Stimulated activated naive CD8-positive, alpha-beta T cell treated with anti-CD3 and anti-CD28 coated beads, Interleukin-15, amount 100 ng/mL, for 72 hours (primary cell): ENCODE measurements around the gene CTR9.

ENCODE experiments used
- ATAC-seq: fragments of 150-1000 bp; cut with Tn5 transposase; 2 replicates; pipeline ENCODE4 v1.10.0; 2021; ENCODE audit warnings: mild to moderate bottlenecking, moderate library complexity
- DNase-seq, 2 donors: peaks; one replicate each; pipeline ENCODE4 v3.0.0; 2021 to 2022
- H3K27ac Mint-ChIP-seq, 2 donors: one replicate each; pipeline ENCODE4 v1.8.0; 2022; ENCODE audit warnings: mild to moderate bottlenecking in 2 of 2, mixed read lengths in 2 of 2, moderate library complexity in 2 of 2
- H3K27me3 Mint-ChIP-seq: one replicate; pipeline ENCODE4 v1.8.0; 2022; ENCODE audit warnings: mixed read lengths
- H3K4me1 Mint-ChIP-seq: one replicate; pipeline ENCODE4 v1.8.0; 2022; ENCODE audit warnings: mild to moderate bottlenecking, mixed read lengths
- H3K4me3 Mint-ChIP-seq, 2 donors: one replicate each; pipeline ENCODE4 v1.8.0; 2022; ENCODE audit warnings: mild to moderate bottlenecking in 2 of 2, mixed read lengths in 2 of 2, moderate library complexity in 1 of 2
- H3K9me3 Mint-ChIP-seq, 2 donors: one replicate each; pipeline ENCODE4 v1.8.0; 2022; ENCODE audit warnings: mixed read lengths in 2 of 2

The CTR9 gene

GRCh38 chr11:10750838-10751580, at the start of gene CTR9:
Gene CTR9 (plus strand): TSS chr11:10751246. CDS start chr11:10751413, 167 bp downstream.
- ATAC-seq (peak; percentile 96), DNase-seq (peak; percentile 93 to 95)
- Mint-ChIP-seq H3K4me3 (peak within 1 kb of the TSS; percentile 95), H3K9me3 (no peaks in the 10 kb centered on the region), H3K27me3 (no peaks in the 10 kb centered on the region), H3K4me1 (peaks cover 24% of the 10 kb centered on the region), H3K27ac (peak within 1 kb of the TSS; percentile 90 to 93)

- DNase-seq (no peak), ATAC-seq (no peak)
- H3K4me1 Mint-ChIP-seq: no peaks in the 10 kb centered on the region
- no peaks in the 10 kb centered on the region for H3K9me3 Mint-ChIP-seq
- no peak overlapping the region for H3K4me3 Mint-ChIP-seq
- no peak overlapping the region for H3K27ac Mint-ChIP-seq
- peaks cover 9% of the 10 kb centered on the region for H3K27me3 Mint-ChIP-seq
Measured at GRCh38 chr11:10701982-10702381, 49.1 kb upstream of the CTR9 start.

GRCh38 chr11:10708131-10708530, 42.9 kb upstream of the CTR9 start:
- H3K9me3 Mint-ChIP-seq: no peaks in the 10 kb centered on the region
- H3K27ac Mint-ChIP-seq: no peak overlapping the region
- DNase-seq (no peak), ATAC-seq (no peak)
- no peaks in the 10 kb centered on the region for H3K4me1 Mint-ChIP-seq
- no peak overlapping the region for H3K4me3 Mint-ChIP-seq
- H3K27me3 Mint-ChIP-seq: no peaks in the 10 kb centered on the region

GRCh38 chr11:10709299-10710086, 41.6 kb upstream of the CTR9 start:
- Mint-ChIP-seq H3K4me1 (no peaks in the 10 kb centered on the region), H3K4me3 (no peak overlapping the region), H3K27me3 (no peaks in the 10 kb centered on the region), H3K27ac (no peak overlapping the region), H3K9me3 (no peaks in the 10 kb centered on the region)
- ATAC-seq (no peak), DNase-seq (no peak)

GRCh38 chr11:10715571-10715970, 35.5 kb upstream of the CTR9 start:
- H3K9me3 Mint-ChIP-seq: no peaks in the 10 kb centered on the region

GRCh38 chr11:10716122-10716521, 34.9 kb upstream of the CTR9 start:
- no peak for ATAC-seq
- Mint-ChIP-seq H3K4me3 (no peak overlapping the region), H3K4me1 (no peaks in the 10 kb centered on the region), H3K27ac (no peak overlapping the region), H3K27me3 (peaks cover 34% of the 10 kb centered on the region), H3K9me3 (no peaks in the 10 kb centered on the region)
- DNase-seq: no peak

More at GRCh38 chr11:10715571-10715970, 35.5 kb upstream of the CTR9 start:
- H3K4me1 Mint-ChIP-seq: no peaks in the 10 kb centered on the region
- DNase-seq: no peak
- no peak overlapping the region for H3K4me3 Mint-ChIP-seq
- ATAC-seq: no peak
- H3K27me3 Mint-ChIP-seq: peaks cover 29% of the 10 kb centered on the region
- no peak overlapping the region for H3K27ac Mint-ChIP-seq

- DNase-seq: no peak
- Mint-ChIP-seq H3K9me3 (no peaks in the 10 kb centered on the region), H3K4me3 (no peak overlapping the region), H3K27me3 (peaks cover 38% of the 10 kb centered on the region), H3K27ac (no peak overlapping the region), H3K4me1 (peaks cover under 1% of the 10 kb centered on the region)
- no peak for ATAC-seq
Measured at GRCh38 chr11:10716543-10717259, 34.3 kb upstream of the CTR9 start.

GRCh38 chr11:10719616-10720015, 31.4 kb upstream of the CTR9 start:
- Mint-ChIP-seq H3K4me1 (peaks cover 9% of the 10 kb centered on the region), H3K27ac (no peak overlapping the region), H3K27me3 (peaks cover 56% of the 10 kb centered on the region), H3K4me3 (no peak overlapping the region), H3K9me3 (no peaks in the 10 kb centered on the region)
- ATAC-seq: no peak
- DNase-seq: no peak

- no peak for DNase-seq
- Mint-ChIP-seq H3K27ac (no peak overlapping the region), H3K4me1 (peaks cover 22% of the 10 kb centered on the region), H3K9me3 (no peaks in the 10 kb centered on the region), H3K4me3 (no peak overlapping the region), H3K27me3 (peaks cover 56% of the 10 kb centered on the region)
- no peak for ATAC-seq
Measured at GRCh38 chr11:10720881-10721376, 30.1 kb upstream of the CTR9 start.

GRCh38 chr11:10722307-10722706, 28.7 kb upstream of the CTR9 start:
- Mint-ChIP-seq H3K4me1 (peaks cover 32% of the 10 kb centered on the region), H3K4me3 (no peak overlapping the region), H3K9me3 (no peaks in the 10 kb centered on the region), H3K27me3 (peaks cover 49% of the 10 kb centered on the region), H3K27ac (no peak overlapping the region)
- DNase-seq: no peak
- no peak for ATAC-seq

GRCh38 chr11:10725114-10725906, 25.7 kb upstream of the CTR9 start:
- Mint-ChIP-seq H3K27me3 (peaks cover 57% of the 10 kb centered on the region), H3K9me3 (no peaks in the 10 kb centered on the region)

GRCh38 chr11:10725907-10726253, 25.2 kb upstream of the CTR9 start:
- DNase-seq: no peak
- peak; percentile 75 for ATAC-seq
- Mint-ChIP-seq H3K4me1 (peaks cover 40% of the 10 kb centered on the region), H3K27ac (peak overlapping the region; percentile 64 to 65), H3K27me3 (peaks cover 55% of the 10 kb centered on the region), H3K4me3 (peak overlapping the region; percentile 53), H3K9me3 (no peaks in the 10 kb centered on the region)

More at GRCh38 chr11:10725114-10725906, 25.7 kb upstream of the CTR9 start:
- DNase-seq: peak; percentile 32 to 47
- peak overlapping the region; percentile 53 for H3K4me3 Mint-ChIP-seq
- peak overlapping the region; percentile 64 to 65 for H3K27ac Mint-ChIP-seq
- H3K4me1 Mint-ChIP-seq: peaks cover 40% of the 10 kb centered on the region
- peak; percentile 87 for ATAC-seq

- peak overlapping the region in 1 of 2 donors; percentile 10 for H3K4me3 Mint-ChIP-seq
- H3K27ac Mint-ChIP-seq: no peak overlapping the region
- DNase-seq: no peak
- peaks cover 56% of the 10 kb centered on the region for H3K27me3 Mint-ChIP-seq
- ATAC-seq: no peak
- no peaks in the 10 kb centered on the region for H3K9me3 Mint-ChIP-seq
- peaks cover 33% of the 10 kb centered on the region for H3K4me1 Mint-ChIP-seq
Measured at GRCh38 chr11:10727146-10727851, 23.7 kb upstream of the CTR9 start.

GRCh38 chr11:10728154-10728553, 22.9 kb upstream of the CTR9 start:
- Mint-ChIP-seq H3K9me3 (no peaks in the 10 kb centered on the region), H3K4me1 (peaks cover 31% of the 10 kb centered on the region), H3K4me3 (no peak overlapping the region), H3K27me3 (peaks cover 57% of the 10 kb centered on the region), H3K27ac (no peak overlapping the region)
- no peak for DNase-seq
- ATAC-seq: no peak
